Measurements from ENCODE around the gene CRYBB2.

DNA sequence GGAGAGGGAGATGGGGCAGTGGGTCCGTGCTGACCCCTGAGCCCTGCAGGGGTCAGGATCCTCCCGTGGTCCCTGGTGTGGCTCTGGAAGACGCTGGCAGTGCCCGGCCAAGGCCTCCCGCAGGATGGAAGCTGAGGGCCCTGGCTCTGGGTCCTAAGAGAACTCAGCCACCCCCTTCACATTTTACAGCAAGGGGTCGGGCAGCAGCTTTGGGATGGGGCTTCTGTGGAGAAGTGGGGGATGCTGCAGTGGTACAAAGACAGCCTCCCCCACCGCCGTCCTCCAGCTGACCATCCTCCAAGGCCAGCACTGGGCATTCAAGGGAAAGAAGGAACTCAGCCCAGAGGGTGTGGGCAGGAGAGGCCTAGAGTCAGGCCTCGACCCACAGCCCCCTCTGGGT, 41.5 kb upstream of the CRYBB2 start:
- TF ChIP-seq, protein P1, sequence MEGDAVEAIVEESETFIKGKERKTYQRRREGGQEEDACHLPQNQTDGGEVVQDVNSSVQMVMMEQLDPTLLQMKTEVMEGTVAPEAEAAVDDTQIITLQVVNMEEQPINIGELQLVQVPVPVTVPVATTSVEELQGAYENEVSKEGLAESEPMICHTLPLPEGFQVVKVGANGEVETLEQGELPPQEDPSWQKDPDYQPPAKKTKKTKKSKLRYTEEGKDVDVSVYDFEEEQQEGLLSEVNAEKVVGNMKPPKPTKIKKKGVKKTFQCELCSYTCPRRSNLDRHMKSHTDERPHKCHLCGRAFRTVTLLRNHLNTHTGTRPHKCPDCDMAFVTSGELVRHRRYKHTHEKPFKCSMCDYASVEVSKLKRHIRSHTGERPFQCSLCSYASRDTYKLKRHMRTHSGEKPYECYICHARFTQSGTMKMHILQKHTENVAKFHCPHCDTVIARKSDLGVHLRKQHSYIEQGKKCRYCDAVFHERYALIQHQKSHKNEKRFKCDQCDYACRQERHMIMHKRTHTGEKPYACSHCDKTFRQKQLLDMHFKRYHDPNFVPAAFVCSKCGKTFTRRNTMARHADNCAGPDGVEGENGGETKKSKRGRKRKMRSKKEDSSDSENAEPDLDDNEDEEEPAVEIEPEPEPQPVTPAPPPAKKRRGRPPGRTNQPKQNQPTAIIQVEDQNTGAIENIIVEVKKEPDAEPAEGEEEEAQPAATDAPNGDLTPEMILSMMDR (IDR thresholded peaks at IDR 0.05) = no peak
- TF ChIP-seq EZH2 (IDR thresholded peaks at IDR 0.05) = no peak
- TF ChIP-seq EZH2phosphoT487 (IDR thresholded peaks at IDR 0.05) = no peak
